ENCODE results near the gene PRM1.

Gene PRM1

DNA sequence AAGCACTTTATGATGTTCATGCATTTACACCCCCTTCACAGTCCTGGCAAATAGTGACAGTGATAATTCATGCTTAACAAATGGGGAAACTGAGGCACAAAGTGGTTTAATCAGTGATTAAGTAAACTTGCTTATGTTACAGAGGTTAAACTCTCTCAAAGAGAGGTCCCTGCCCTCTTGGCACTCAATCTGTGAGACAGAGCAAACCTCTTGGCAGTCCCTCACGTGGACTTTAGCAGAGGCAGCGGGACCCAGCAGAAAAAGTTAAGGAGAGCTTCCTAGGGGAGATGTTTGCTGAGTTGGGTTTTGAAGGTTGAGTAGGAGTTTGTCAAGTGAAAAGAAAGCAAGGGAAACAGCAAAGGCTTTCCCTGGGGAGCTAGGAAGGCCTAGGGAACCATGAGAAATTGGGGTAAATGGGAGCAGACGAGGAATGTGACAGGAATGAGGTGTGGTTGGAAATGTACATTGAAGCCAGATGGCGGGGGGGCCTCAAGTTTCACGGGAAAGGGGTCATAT, 35.9 kb downstream of the PRM1 start:
- Histone ChIP-seq H3K79me2 (ENCODE audit: control insufficient read depth, low read length) (no peaks in the 10 kb centered on the region), H3K9me2 (replicated peaks; ENCODE audit: control insufficient read depth, low read length) (no peaks in the 10 kb centered on the region), H3K27me3 (ENCODE audit: control insufficient read depth, low read length) (peaks cover 50% of the 10 kb centered on the region), H3F3A (ENCODE audit: control insufficient read depth, insufficient read depth) (no peaks in the 10 kb centered on the region), H4K20me1 (ENCODE audit: control insufficient read depth, insufficient read depth, low read depth, low read length) (no peaks in the 10 kb centered on the region; the same call in none of the 2 replicates), H3K36me3 (ENCODE audit: control insufficient read depth, low read length) (no peaks in the 10 kb centered on the region), H3K9me3 (ENCODE audit: control insufficient read depth, insufficient read depth, low read length) (no peaks in the 10 kb centered on the region), H3K4me3 (ENCODE audit: low read length) (no peak overlapping the region), H3K4me2 (ENCODE audit: low read length) (no peak overlapping the region), H3K27ac (ENCODE audit: low read depth, low read length) (no peak overlapping the region), H3K4me1 (ENCODE audit: control insufficient read depth, low read length) (peaks cover 14% of the 10 kb centered on the region)
- TF ChIP-seq EZH2phosphoT487 (IDR thresholded peaks at IDR 0.05; ENCODE audit: borderline replicate concordance, low read length), result no peak
- TF ChIP-seq, protein P1, sequence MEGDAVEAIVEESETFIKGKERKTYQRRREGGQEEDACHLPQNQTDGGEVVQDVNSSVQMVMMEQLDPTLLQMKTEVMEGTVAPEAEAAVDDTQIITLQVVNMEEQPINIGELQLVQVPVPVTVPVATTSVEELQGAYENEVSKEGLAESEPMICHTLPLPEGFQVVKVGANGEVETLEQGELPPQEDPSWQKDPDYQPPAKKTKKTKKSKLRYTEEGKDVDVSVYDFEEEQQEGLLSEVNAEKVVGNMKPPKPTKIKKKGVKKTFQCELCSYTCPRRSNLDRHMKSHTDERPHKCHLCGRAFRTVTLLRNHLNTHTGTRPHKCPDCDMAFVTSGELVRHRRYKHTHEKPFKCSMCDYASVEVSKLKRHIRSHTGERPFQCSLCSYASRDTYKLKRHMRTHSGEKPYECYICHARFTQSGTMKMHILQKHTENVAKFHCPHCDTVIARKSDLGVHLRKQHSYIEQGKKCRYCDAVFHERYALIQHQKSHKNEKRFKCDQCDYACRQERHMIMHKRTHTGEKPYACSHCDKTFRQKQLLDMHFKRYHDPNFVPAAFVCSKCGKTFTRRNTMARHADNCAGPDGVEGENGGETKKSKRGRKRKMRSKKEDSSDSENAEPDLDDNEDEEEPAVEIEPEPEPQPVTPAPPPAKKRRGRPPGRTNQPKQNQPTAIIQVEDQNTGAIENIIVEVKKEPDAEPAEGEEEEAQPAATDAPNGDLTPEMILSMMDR (IDR thresholded peaks at IDR 0.05; ENCODE audit: low read depth, low read length, poor library complexity, severe bottlenecking), result no peak

DNA sequence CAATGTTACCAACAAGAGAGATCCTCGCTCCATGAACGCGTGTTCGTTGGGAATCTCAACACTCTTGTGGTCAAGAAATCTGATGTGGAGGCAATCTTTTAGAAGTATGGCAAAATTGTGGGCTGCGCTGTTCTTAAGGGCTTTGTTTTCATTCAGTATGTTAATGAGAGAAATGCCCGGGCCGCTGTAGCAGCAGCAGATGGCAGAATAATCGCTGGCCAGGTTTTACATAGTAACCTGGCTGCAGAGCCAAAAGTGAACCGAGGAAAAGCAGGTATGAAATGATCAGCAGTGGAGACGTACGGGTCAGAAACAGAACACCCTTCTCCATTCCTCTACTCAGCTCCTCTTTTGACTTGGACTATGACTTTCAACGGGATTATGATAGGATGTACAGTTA, 38.5 kb downstream of the PRM1 start:
- H3F3A ChIP-seq (ENCODE audit: control insufficient read depth, insufficient read depth), result no peaks in the 10 kb centered on the region
- TF ChIP-seq EZH2phosphoT487 (IDR thresholded peaks at IDR 0.05; ENCODE audit: borderline replicate concordance, low read length), result no peak
- TF ChIP-seq, protein P1 (IDR thresholded peaks at IDR 0.05; ENCODE audit: low read depth, low read length, poor library complexity, severe bottlenecking), result no peak
- peaks cover 4% of the 10 kb centered on the region for H3K4me1 ChIP-seq (ENCODE audit: control insufficient read depth, low read length)
- no peaks in the 10 kb centered on the region for H3K36me3 ChIP-seq (ENCODE audit: control insufficient read depth, low read length)
- no peak overlapping the region for H3K4me3 ChIP-seq (ENCODE audit: low read length)
- no peak overlapping the region for H3K4me2 ChIP-seq (ENCODE audit: low read length)
- H3K27me3 ChIP-seq (ENCODE audit: control insufficient read depth, low read length), result peaks cover 41% of the 10 kb centered on the region
- H3K9me2 ChIP-seq (replicated peaks; ENCODE audit: control insufficient read depth, low read length), result no peaks in the 10 kb centered on the region
- H3K9me3 ChIP-seq (ENCODE audit: control insufficient read depth, insufficient read depth, low read length), result no peaks in the 10 kb centered on the region
- H3K79me2 ChIP-seq (ENCODE audit: control insufficient read depth, low read length), result no peaks in the 10 kb centered on the region
- no peak overlapping the region for H3K27ac ChIP-seq (ENCODE audit: low read depth, low read length)
- H4K20me1 ChIP-seq (ENCODE audit: control insufficient read depth, insufficient read depth, low read depth, low read length), result no peaks in the 10 kb centered on the region; the same call in 1 of the 2 replicates

DNA sequence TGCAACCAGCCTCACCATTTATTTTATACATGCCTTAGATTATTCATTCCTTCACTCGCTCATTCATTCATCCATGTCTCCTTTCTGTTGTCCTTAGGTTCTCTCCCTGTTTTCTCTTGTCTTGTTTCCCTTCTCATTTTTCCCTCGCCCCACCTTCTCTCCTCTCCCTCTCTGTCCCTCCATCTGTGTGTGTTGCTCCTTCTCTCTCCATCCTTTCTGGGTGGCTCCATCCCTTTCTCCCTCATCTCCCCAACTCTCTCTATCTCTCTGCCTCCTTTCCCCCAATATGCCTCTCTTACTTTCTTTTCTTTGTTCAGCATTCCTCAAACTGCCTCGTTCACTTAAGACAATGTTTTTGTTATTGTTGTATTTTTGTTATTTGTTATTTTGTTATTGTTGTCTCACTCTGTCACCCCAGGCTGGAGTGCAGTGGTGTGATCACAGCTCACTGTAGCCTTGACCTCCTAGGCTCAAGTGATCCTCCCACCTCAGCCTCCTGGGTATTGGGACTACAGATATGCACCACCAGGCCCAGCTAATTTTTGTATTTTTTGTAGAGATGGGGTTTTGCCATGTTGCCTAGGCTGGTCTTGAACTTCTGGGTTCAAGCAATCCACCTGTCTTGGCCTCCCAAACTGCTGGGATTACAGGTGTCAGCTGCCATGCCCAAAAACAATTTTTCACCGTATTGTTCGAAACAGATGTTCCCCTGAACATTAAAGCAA, 39.5 kb downstream of the PRM1 start:
- Histone ChIP-seq H4K20me1 (ENCODE audit: control insufficient read depth, insufficient read depth, low read depth, low read length) (no peaks in the 10 kb centered on the region; the same call in 1 of the 2 replicates), H3K79me2 (ENCODE audit: control insufficient read depth, low read length) (no peaks in the 10 kb centered on the region), H3K36me3 (ENCODE audit: control insufficient read depth, low read length) (no peaks in the 10 kb centered on the region), H3K27me3 (ENCODE audit: control insufficient read depth, low read length) (peaks cover 41% of the 10 kb centered on the region), H3F3A (ENCODE audit: control insufficient read depth, insufficient read depth) (no peaks in the 10 kb centered on the region), H3K4me2 (ENCODE audit: low read length) (no peak overlapping the region), H3K9me3 (ENCODE audit: control insufficient read depth, insufficient read depth, low read length) (no peaks in the 10 kb centered on the region), H3K4me3 (ENCODE audit: low read length) (no peak overlapping the region), H3K27ac (ENCODE audit: low read depth, low read length) (no peak overlapping the region), H3K4me1 (ENCODE audit: control insufficient read depth, low read length) (peaks cover 4% of the 10 kb centered on the region), H3K9me2 (replicated peaks; ENCODE audit: control insufficient read depth, low read length) (no peaks in the 10 kb centered on the region)
- TF ChIP-seq, protein P1 (IDR thresholded peaks at IDR 0.05; ENCODE audit: low read depth, low read length, poor library complexity, severe bottlenecking), result no peak
- TF ChIP-seq EZH2phosphoT487 (IDR thresholded peaks at IDR 0.05; ENCODE audit: borderline replicate concordance, low read length), result no peak

All from DOHH2 (cell line).